K562 (cell line): Measurements from ENCODE around the gene RNF207. TPM values are rescaled to one million over a fixed set of nuclear protein-coding genes. Genes with fewer than 3 reads are reported as not detected.

Experiments
- ATAC-seq: fragments of 200-7000 bp; cut with Tn5 transposase; 3 replicates; pipeline ENCODE4 v1.9.1; 2020; ENCODE audit warnings: moderate library complexity
- BruUV-seq: library from RNA; stranded (reverse); fragments of 400-500 nt; replicated peaks from 2 replicates; lab custom pipeline; 2021; lab: Mats Ljungman, UMichigan
- CTCF ChIA-PET: fragments of 300-600 bp; formaldehyde crosslinking; extraction: SDS; loops from one replicate; lab custom pipeline; 2021; ENCODE audit warnings: low intra/inter-chr PET ratio; lab: Yijun Ruan, JAX
- POLR2A ChIA-PET: fragments of 300-600, 350-650 bp; sonication (Branson Sonifier 250); formaldehyde crosslinking; extraction: SDS; loops from one replicate; lab custom pipeline; 2021; ENCODE audit warnings: antibody characterized with exemption, inconsistent platforms; lab: Yijun Ruan, JAX
- DNase-seq, 4 experiments: peaks; one replicate each; pipeline versions ENCODE4 v3.0.0 to v3.0.0-alpha.2; 2011 to 2018; ENCODE audit warnings: low spot score in 3 of 4, mixed read lengths in 3 of 4; ENCODE audit errors: extremely low read depth in 1 of 4
- FAIRE-seq: peaks from 2 replicates; lab custom pipeline; 2011; peaks lifted over from hg19 to GRCh38; lab: Jason Lieb, UNC
- H2AFZ ChIP-seq: 2 replicates; pipeline ENCODE4 v1.6.0; 2011; ENCODE audit warnings: low read depth, low read length, control low read depth, inconsistent platforms
- H3K27ac ChIP-seq: fragments of 200-600 bp; 3 replicates; pipeline ENCODE4 v1.8.0; 2011; ENCODE audit warnings: low read depth, mild to moderate bottlenecking, control low read depth, inconsistent platforms, low read length, moderate library complexity, mixed read lengths; ENCODE audit errors: extremely low read depth
- H3K27me3 ChIP-seq, 2 experiments: fragments of 300-600 bp in 1 of 2; 2 replicates in 1 of 2; 3 replicates in 1 of 2; pipeline versions ENCODE4 v1.6.0 to v1.8.0; 2011; ENCODE audit warnings: inconsistent platforms in 2 of 2, low read length in 2 of 2, mild to moderate bottlenecking in 1 of 2, mixed read lengths in 1 of 2, moderate library complexity in 1 of 2; ENCODE audit not compliant: control insufficient read depth in 2 of 2, insufficient read depth in 2 of 2
- H3K36me3 ChIP-seq: fragments of 300-600 bp; 3 replicates; pipeline ENCODE4 v1.8.0; 2011; ENCODE audit warnings: mild to moderate bottlenecking, low read length, inconsistent platforms; ENCODE audit not compliant: control insufficient read depth, insufficient read depth
- H3K4me1 ChIP-seq, 2 experiments: fragments of 200-600 bp in 1 of 2; replicated peaks in 1 of 2; 2 replicates in 1 of 2; 3 replicates in 1 of 2; pipeline versions ENCODE4 v1.5.1 to v1.8.0; 2011; ENCODE audit warnings: inconsistent platforms in 2 of 2, low read length in 2 of 2, mild to moderate bottlenecking in 1 of 2, mixed read lengths in 1 of 2, moderate library complexity in 1 of 2; ENCODE audit not compliant: control insufficient read depth in 2 of 2, insufficient read depth in 2 of 2
- H3K4me2 ChIP-seq: 2 replicates; pipeline ENCODE4 v1.6.1; 2011; ENCODE audit warnings: low read length, control low read depth, inconsistent platforms, mixed read lengths; ENCODE audit not compliant: insufficient read depth
- H3K4me3 ChIP-seq: fragments of 200-600 bp; sonication (generic), shearing (Covaris generic); 2 replicates; pipeline ENCODE4 v1.5.1; 2016; ENCODE audit warnings: control low read depth, inconsistent platforms
- H3K79me2 ChIP-seq: fragments of 200-600 bp; 3 replicates; pipeline ENCODE4 v1.8.0; 2011; ENCODE audit warnings: low read length, inconsistent platforms; ENCODE audit not compliant: control insufficient read depth, insufficient read depth
- H3K9ac ChIP-seq, 2 experiments: 2 replicates each; pipeline versions ENCODE4 v1.6.0 to v1.6.1; 2011; ENCODE audit warnings: low read depth in 2 of 2, low read length in 2 of 2, control low read depth in 1 of 2, inconsistent platforms in 1 of 2, mild to moderate bottlenecking in 1 of 2, mixed read lengths in 1 of 2; ENCODE audit not compliant: insufficient read depth in 1 of 2
- H3K9me1 ChIP-seq: one replicate; pipeline ENCODE4 v1.6.0; 2011; ENCODE audit warnings: inconsistent platforms, mild to moderate bottlenecking, low read length, moderate library complexity; ENCODE audit not compliant: control insufficient read depth, insufficient read depth
- H3K9me3 ChIP-seq: replicated peaks from 2 replicates; pipeline ENCODE4 v1.5.1; 2011; ENCODE audit warnings: low read depth, low read length, inconsistent platforms; ENCODE audit not compliant: control insufficient read depth, insufficient read depth
- H4K20me1 ChIP-seq: replicated peaks from 2 replicates; pipeline ENCODE4 v1.6.1; 2011; ENCODE audit warnings: low read length, inconsistent platforms, mixed read lengths; ENCODE audit not compliant: control insufficient read depth, insufficient read depth
- AFF1 ChIP-seq, 2 experiments: fragments of 450-650 bp; IDR thresholded peaks; 2 replicates each; pipeline ENCODE4 v1.6.1; 2018; ENCODE audit warnings: mild to moderate bottlenecking in 2 of 2, low read depth in 1 of 2; ENCODE audit not compliant: partially characterized antibody in 2 of 2
- CEBPZ ChIP-seq: fragments of 150-350 bp; IDR thresholded peaks from 2 replicates; pipeline ENCODE4 v1.6.1; 2014; ENCODE audit warnings: low read depth, mild to moderate bottlenecking, low read length, borderline replicate concordance
- DPF2 ChIP-seq: fragments of 450-650 bp; IDR thresholded peaks from 2 replicates; pipeline ENCODE4 v1.6.1; 2016
- E2F6 ChIP-seq, 2 experiments: IDR thresholded peaks; 2 replicates each; pipeline ENCODE4 v1.6.1; 2011; ENCODE audit warnings: borderline replicate concordance in 1 of 2, control low read depth in 1 of 2, low read depth in 1 of 2, low read length in 1 of 2, mild to moderate bottlenecking in 1 of 2, mixed read lengths in 1 of 2, moderate library complexity in 1 of 2; ENCODE audit not compliant: insufficient read depth in 1 of 2, insufficient read length in 1 of 2, poor library complexity in 1 of 2, severe bottlenecking in 1 of 2; ENCODE audit errors: extremely low read depth in 1 of 2
- MAFK ChIP-seq: IDR thresholded peaks from 2 replicates; pipeline ENCODE4 v1.6.1; 2011; ENCODE audit warnings: low read length, improper control_type of control experiment
- MAX ChIP-seq: sonication (generic); formaldehyde crosslinking; IDR thresholded peaks from 2 replicates; pipeline ENCODE4 v1.9.0; 2022; ENCODE audit warnings: mild to moderate bottlenecking, missing genetic modification reagents
- NUFIP1 ChIP-seq: fragments of 450-650 bp; IDR thresholded peaks from 2 replicates; pipeline ENCODE4 v1.6.1; 2018; ENCODE audit not compliant: partially characterized antibody
- POLR2AphosphoS2 ChIP-seq: IDR thresholded peaks from 2 replicates; pipeline ENCODE4 v1.6.1; 2012; ENCODE audit warnings: low read length, improper control_type of control experiment
- SP2 ChIP-seq: IDR thresholded peaks from 2 replicates; pipeline ENCODE4 v1.6.1; 2011; ENCODE audit warnings: mild to moderate bottlenecking, low read depth, low read length, moderate library complexity; ENCODE audit not compliant: poor library complexity, severe bottlenecking; ENCODE audit errors: extremely low read depth
- STAT5A ChIP-seq: IDR thresholded peaks from 2 replicates; pipeline ENCODE4 v1.6.1; 2012; ENCODE audit warnings: low read length, inconsistent platforms, borderline replicate concordance
- U2AF2 ChIP-seq: fragments of 200-400 bp; formaldehyde crosslinking; optimal IDR thresholded peaks from 2 replicates; pipeline ENCODE3; 2017; ENCODE audit warnings: low read depth, mild to moderate bottlenecking, low read length
- ZNF311 ChIP-seq: fragments of 250-450 bp; sonication (Bioruptor Pico); IDR thresholded peaks from 2 replicates; pipeline ENCODE4 v1.4.0; 2020; ENCODE audit warnings: mild to moderate bottlenecking, moderate library complexity
- WGBS: fragments of 100-300 bp; shearing (Covaris generic); methylation state at CpG from one replicate; pipeline ENCODE4 v1.1.6; 2016; ENCODE audit warnings: low coverage, mixed read lengths; ENCODE audit not compliant: insufficient coverage; ENCODE audit errors: missing lambda C conversion rate; 5-methylcytosine and 5-hydroxymethylcytosine counted together
- in situ Hi-C: fragments of 300-500 bp; cut with MboI; formaldehyde crosslinking; loops from 4 replicates; pipeline ENCODE4 v1.15.0; 2018; ENCODE audit warnings: inconsistent platforms, mixed read lengths
- intact Hi-C: fragments of 100-400 bp; cut with micrococcal nuclease; formaldehyde crosslinking; loops from 2 replicates; pipeline ENCODE4 v1.14.2; 2022
- polyA plus RNA-seq, 8 experiments: library from polyadenylated mRNA; depleted of rRNA in 4 of 8; stranded (reverse) in 5 of 8; unstranded in 3 of 8; fragments of >200 nt; fragmentation: Nextera tagmentation in 2 of 8; fragmentation: Illumina TruSeq in 1 of 8; extraction: Ambion mirVana in 2 of 8; extraction: Trizol in 1 of 8; gene quantifications; 2 replicates each; pipeline versions ENCODE4 v1.2.1 to v1.2.3, GENCODE V29; 2011 to 2014; ENCODE audit warnings: inconsistent platforms in 1 of 8, missing spikeins in 1 of 8
- total RNA-seq, 7 experiments: library from RNA; depleted of rRNA in 6 of 7; stranded (reverse); fragments of >200 nt in 6 of 7; fragmentation: Illumina TruSeq in 2 of 7; extraction: Trizol in 2 of 7; gene quantifications; 2 replicates each; pipeline versions ENCODE4 v1.2.1 to v1.2.3, GENCODE V29; 2011 to 2021; ENCODE audit warnings: low replicate concordance in 1 of 7

RNF207 gene
- total and polyA plus RNA-seq, 9 of the 15 experiments (the other 6 are each of a cell fraction or from before 2014, with no cell fraction given): 2.7 to 30.6 (median 12.9) TPM

GRCh38 chr1:6184083-6184783, 21.7 kb upstream of the RNF207 start:
- Histone ChIP-seq H3K4me1 (peaks cover 3 to 9% of the 10 kb centered on the region in 2 experiments; a peak in 3 of 5 replicates), H3K9me3 (no peaks in the 10 kb centered on the region), H3K79me2 (peaks cover 25% of the 10 kb centered on the region), H3K9ac (no peak overlapping the region), H2AFZ (no peak overlapping the region), H3K4me3 (no peak overlapping the region), H3K36me3 (peaks cover 47% of the 10 kb centered on the region), H3K27ac (no peak overlapping the region), H4K20me1 (peaks cover 45% of the 10 kb centered on the region), H3K9me1 (peaks cover 5% of the 10 kb centered on the region), H3K27me3 (no peaks in the 10 kb centered on the region), H3K4me2 (no peak overlapping the region)
- peak; percentile 47 for ATAC-seq
- DNase-seq: no peak
- intact Hi-C loops (no loop called here), in situ Hi-C loops (no loop called here)
- BruUV-seq: no TSS peak
- FAIRE-seq: peak; percentile 65
- CTCF ChIA-PET: no interaction called here
- WGBS: 63% methylated on average over 13 of the region's 13 CpGs
- POLR2A ChIA-PET: interaction anchor here (0.6 to 1.8 kb wide), 4 partner anchors 13 to 175 kb away, joined by 3 to 5 read pairs (median 3); no protein-coding TSS in a partner anchor
- no peak for TF ChIP-seq MAFK
- TF ChIP-seq MAX: peak; percentile 40; the same call in 1 of the 2 replicates
- no peak for TF ChIP-seq DPF2
- TF ChIP-seq NUFIP1: no peak
- TF ChIP-seq STAT5A: 0 out of 2 replicates have a peak, but pooled peaks have one; percentile 10
- TF ChIP-seq E2F6 (IDR thresholded peaks at IDR 0.05; ENCODE audit: borderline replicate concordance in 1 of 2, extremely low read depth in 1 of 2, insufficient read depth in 1 of 2, insufficient read length in 1 of 2, low read depth in 1 of 2, low read length in 1 of 2, poor library complexity in 1 of 2, severe bottlenecking in 1 of 2): no peak
- no peak for TF ChIP-seq U2AF2
- no peak for TF ChIP-seq CEBPZ
- TF ChIP-seq POLR2AphosphoS2: peak; percentile 79; the same call in 1 of the 2 replicates
- TF ChIP-seq ZNF311 (CRISPR knock-in tag): no peak
- TF ChIP-seq SP2: no peak
- no peak for TF ChIP-seq AFF1 (IDR thresholded peaks at IDR 0.05; ENCODE audit: low read depth in 1 of 2, partially characterized antibody in 2 of 2)
